Measurements from ENCODE around the gene MAD1L1. TPM values are rescaled to one million over a fixed set of nuclear protein-coding genes. Genes with fewer than 3 reads are reported as not detected.

Gene MAD1L1
- total and polyA plus RNA-seq, 2 of the 13 experiments (the other 11 are each of a cell fraction or from before 2014, with no cell fraction given) = 17.4 to 64.7 TPM

DNA sequence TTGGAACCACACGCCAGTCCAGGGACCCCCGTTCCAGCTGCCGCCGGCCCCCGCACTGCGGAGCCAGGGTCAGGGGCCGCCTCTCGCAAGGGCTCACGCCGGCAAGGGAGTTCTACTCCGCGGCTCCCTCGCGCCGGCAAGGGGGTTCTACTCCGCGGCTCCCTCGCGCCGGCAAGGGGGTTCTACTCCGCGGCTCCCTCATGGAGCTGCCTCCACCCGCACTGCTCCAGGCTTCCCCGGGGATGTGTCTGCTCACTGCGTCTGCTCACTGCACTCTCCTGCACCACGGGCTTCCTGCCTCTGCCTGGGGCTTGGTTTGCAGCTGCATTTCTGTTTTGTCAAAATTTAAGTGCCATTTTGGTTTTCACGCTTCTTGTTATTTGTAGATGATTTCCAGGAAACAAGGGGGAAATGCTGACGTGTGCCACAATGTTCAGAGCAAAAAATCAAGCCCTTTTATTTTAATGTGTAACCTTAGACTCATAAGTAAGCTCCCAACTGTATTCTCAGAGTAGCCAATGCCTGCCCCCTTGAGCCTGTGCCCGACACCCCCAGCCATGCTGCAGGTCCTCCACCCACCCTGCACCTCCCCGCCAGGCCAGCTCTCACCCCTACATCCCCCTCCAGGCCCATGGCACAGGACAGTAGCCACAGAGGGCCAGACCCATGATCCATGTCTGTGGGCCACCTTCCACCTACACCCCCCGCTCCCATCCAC lies 246.2 kb downstream of the MAD1L1 start:
- WGBS (ENCODE audit: low lambda C conversion rate) = 97% methylated on average over 31 of the region's 31 CpGs
- CTCF ChIA-PET (ENCODE audit: low intra/inter-chr PET ratio, low total read pairs) = no interaction called here
- H3K4me2 ChIP-seq (ENCODE audit: low read depth, low read length) = no peak overlapping the region
- H4K20me1 ChIP-seq (ENCODE audit: insufficient read depth, low read length) = no peaks in the 10 kb centered on the region
- H3K27me3 ChIP-seq (ENCODE audit: control insufficient read depth in 1 of 2, insufficient read depth in 2 of 2, low read length in 2 of 2) = no peaks in the 10 kb centered on the region
- intact Hi-C loops (cut with micrococcal nuclease; ENCODE audit: unreplicated experiment) (no loop called here), in situ Hi-C loops (cut with HindIII; ENCODE audit: extremely low pct_ligation_motif_present, low pct_unique_long_range_greater_than_20kb) (no loop called here)
- no TSS peak for BruUV-seq (replicated peaks)
- no peak overlapping the region for H3K27ac ChIP-seq (ENCODE audit: extremely low read length, insufficient read depth, low read length)
- H3K36me3 ChIP-seq (replicated peaks in 1 of 2; ENCODE audit: control insufficient read depth in 1 of 2, insufficient read depth in 2 of 2, low read length in 2 of 2) = peaks cover 5 to 9% of the 10 kb centered on the region in 2 experiments; a peak in 4 of 5 replicates
- no peak for FAIRE-seq
- no peak for DNase-seq (ENCODE audit: low spot score)
- no peaks in the 10 kb centered on the region for H3K79me2 ChIP-seq (ENCODE audit: insufficient read depth, low read length)
- no peaks in the 10 kb centered on the region for H3K9me3 ChIP-seq (ENCODE audit: low read length)
- H3K4me3 ChIP-seq (replicated peaks in 1 of 3; ENCODE audit: insufficient read depth in 1 of 3, low read depth in 2 of 3, low read length in 3 of 3) = no peak overlapping the region
- no peak overlapping the region for H3K9ac ChIP-seq (ENCODE audit: insufficient read depth, low read depth, low read length)
- no peak for ATAC-seq
- no peak overlapping the region for H2AFZ ChIP-seq (ENCODE audit: low read length)
- POLR2A ChIA-PET = no interaction called here
- H3K4me1 ChIP-seq (ENCODE audit: insufficient read depth, low read length) = no peaks in the 10 kb centered on the region
- TF ChIP-seq ARHGAP35 (CRISPR knock-in tag; IDR thresholded peaks at IDR 0.05; ENCODE audit: borderline replicate concordance) = no peak
- TF ChIP-seq, protein P1, sequence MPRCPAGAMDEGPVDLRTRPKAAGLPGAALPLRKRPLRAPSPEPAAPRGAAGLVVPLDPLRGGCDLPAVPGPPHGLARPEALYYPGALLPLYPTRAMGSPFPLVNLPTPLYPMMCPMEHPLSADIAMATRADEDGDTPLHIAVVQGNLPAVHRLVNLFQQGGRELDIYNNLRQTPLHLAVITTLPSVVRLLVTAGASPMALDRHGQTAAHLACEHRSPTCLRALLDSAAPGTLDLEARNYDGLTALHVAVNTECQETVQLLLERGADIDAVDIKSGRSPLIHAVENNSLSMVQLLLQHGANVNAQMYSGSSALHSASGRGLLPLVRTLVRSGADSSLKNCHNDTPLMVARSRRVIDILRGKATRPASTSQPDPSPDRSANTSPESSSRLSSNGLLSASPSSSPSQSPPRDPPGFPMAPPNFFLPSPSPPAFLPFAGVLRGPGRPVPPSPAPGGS (CRISPR knock-in tag; IDR thresholded peaks at IDR 0.05) = no peak
- TF ChIP-seq ZNF264 (CRISPR knock-in tag; IDR thresholded peaks at IDR 0.05) = no peak
- TF ChIP-seq, protein P2, sequence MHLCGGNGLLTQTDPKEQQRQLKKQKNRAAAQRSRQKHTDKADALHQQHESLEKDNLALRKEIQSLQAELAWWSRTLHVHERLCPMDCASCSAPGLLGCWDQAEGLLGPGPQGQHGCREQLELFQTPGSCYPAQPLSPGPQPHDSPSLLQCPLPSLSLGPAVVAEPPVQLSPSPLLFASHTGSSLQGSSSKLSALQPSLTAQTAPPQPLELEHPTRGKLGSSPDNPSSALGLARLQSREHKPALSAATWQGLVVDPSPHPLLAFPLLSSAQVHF (CRISPR knock-in tag; IDR thresholded peaks at IDR 0.05) = no peak
- TF ChIP-seq SP1 (IDR thresholded peaks at IDR 0.05) = no peak
- TF ChIP-seq SP1 (CRISPR knock-in tag; IDR thresholded peaks at IDR 0.05) = no peak
- no peak for TF ChIP-seq ZNF598 (CRISPR knock-in tag; IDR thresholded peaks at IDR 0.05; ENCODE audit: borderline replicate concordance)
- TF ChIP-seq ZNF678 (CRISPR knock-in tag; IDR thresholded peaks at IDR 0.05) = no peak
- TF ChIP-seq HOXA3 (CRISPR knock-in tag; IDR thresholded peaks at IDR 0.05) = no peak
- TF ChIP-seq, protein P3, sequence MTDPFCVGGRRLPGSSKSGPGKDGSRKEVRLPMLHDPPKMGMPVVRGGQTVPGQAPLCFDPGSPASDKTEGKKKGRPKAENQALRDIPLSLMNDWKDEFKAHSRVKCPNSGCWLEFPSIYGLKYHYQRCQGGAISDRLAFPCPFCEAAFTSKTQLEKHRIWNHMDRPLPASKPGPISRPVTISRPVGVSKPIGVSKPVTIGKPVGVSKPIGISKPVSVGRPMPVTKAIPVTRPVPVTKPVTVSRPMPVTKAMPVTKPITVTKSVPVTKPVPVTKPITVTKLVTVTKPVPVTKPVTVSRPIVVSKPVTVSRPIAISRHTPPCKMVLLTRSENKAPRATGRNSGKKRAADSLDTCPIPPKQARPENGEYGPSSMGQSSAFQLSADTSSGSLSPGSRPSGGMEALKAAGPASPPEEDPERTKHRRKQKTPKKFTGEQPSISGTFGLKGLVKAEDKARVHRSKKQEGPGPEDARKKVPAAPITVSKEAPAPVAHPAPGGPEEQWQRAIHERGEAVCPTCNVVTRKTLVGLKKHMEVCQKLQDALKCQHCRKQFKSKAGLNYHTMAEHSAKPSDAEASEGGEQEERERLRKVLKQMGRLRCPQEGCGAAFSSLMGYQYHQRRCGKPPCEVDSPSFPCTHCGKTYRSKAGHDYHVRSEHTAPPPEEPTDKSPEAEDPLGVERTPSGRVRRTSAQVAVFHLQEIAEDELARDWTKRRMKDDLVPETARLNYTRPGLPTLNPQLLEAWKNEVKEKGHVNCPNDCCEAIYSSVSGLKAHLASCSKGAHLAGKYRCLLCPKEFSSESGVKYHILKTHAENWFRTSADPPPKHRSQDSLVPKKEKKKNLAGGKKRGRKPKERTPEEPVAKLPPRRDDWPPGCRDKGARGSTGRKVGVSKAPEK (CRISPR knock-in tag; IDR thresholded peaks at IDR 0.05; ENCODE audit: borderline replicate concordance) = no peak
- TF ChIP-seq SMARCC2 (IDR thresholded peaks at IDR 0.05) = no peak
- TF ChIP-seq ZNF160 (CRISPR knock-in tag; IDR thresholded peaks at IDR 0.05) = no peak
- TF ChIP-seq, protein P4, sequence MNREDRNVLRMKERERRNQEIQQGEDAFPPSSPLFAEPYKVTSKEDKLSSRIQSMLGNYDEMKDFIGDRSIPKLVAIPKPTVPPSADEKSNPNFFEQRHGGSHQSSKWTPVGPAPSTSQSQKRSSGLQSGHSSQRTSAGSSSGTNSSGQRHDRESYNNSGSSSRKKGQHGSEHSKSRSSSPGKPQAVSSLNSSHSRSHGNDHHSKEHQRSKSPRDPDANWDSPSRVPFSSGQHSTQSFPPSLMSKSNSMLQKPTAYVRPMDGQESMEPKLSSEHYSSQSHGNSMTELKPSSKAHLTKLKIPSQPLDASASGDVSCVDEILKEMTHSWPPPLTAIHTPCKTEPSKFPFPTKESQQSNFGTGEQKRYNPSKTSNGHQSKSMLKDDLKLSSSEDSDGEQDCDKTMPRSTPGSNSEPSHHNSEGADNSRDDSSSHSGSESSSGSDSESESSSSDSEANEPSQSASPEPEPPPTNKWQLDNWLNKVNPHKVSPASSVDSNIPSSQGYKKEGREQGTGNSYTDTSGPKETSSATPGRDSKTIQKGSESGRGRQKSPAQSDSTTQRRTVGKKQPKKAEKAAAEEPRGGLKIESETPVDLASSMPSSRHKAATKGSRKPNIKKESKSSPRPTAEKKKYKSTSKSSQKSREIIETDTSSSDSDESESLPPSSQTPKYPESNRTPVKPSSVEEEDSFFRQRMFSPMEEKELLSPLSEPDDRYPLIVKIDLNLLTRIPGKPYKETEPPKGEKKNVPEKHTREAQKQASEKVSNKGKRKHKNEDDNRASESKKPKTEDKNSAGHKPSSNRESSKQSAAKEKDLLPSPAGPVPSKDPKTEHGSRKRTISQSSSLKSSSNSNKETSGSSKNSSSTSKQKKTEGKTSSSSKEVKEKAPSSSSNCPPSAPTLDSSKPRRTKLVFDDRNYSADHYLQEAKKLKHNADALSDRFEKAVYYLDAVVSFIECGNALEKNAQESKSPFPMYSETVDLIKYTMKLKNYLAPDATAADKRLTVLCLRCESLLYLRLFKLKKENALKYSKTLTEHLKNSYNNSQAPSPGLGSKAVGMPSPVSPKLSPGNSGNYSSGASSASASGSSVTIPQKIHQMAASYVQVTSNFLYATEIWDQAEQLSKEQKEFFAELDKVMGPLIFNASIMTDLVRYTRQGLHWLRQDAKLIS (CRISPR knock-in tag; IDR thresholded peaks at IDR 0.05) = no peak
- no peak for TF ChIP-seq ZBTB21 (CRISPR knock-in tag; IDR thresholded peaks at IDR 0.05)
- TF ChIP-seq ZSCAN25 (CRISPR knock-in tag; IDR thresholded peaks at IDR 0.05) = no peak
- no peak for TF ChIP-seq RFXANK (CRISPR knock-in tag; IDR thresholded peaks at IDR 0.05)
- TF ChIP-seq ZKSCAN8 (CRISPR knock-in tag; IDR thresholded peaks at IDR 0.05; ENCODE audit: borderline replicate concordance) = no peak
- TF ChIP-seq ZNF83 (CRISPR knock-in tag; IDR thresholded peaks at IDR 0.05; ENCODE audit: borderline replicate concordance) = no peak

All from HepG2 (cell line).